Measurements from ENCODE around the gene POFUT1.
A peak's percentile ranks its signal among the peaks of the same experiment; 100 is the strongest.
"Not testable (repeated sequence)": the region's sequence is repeated elsewhere in the genome, so short reads cannot be mapped to it uniquely, and the experiment has no call there.

The POFUT1 gene

DNA sequence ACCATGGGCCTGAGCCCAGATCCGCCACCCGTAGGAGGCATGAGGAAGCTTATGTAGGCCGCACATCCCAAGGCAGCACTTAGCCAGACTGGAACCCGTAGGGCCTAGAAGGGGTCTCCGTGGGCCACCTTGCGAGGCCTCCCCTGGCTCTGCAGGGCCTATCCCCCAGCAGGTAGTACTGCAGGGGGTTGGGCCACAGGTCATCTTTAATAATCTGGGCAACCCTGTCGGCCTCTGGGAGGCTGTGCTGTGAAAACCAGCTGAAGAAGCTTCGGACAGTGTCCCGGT is 18.6 kb upstream of the POFUT1 start:
- no peak for DNase-seq (ENCODE audit: low read depth)
- H3K4me3 ChIP-seq (replicated peaks; ENCODE audit: low read depth, low read length): no peak overlapping the region
- TF ChIP-seq, protein P1, sequence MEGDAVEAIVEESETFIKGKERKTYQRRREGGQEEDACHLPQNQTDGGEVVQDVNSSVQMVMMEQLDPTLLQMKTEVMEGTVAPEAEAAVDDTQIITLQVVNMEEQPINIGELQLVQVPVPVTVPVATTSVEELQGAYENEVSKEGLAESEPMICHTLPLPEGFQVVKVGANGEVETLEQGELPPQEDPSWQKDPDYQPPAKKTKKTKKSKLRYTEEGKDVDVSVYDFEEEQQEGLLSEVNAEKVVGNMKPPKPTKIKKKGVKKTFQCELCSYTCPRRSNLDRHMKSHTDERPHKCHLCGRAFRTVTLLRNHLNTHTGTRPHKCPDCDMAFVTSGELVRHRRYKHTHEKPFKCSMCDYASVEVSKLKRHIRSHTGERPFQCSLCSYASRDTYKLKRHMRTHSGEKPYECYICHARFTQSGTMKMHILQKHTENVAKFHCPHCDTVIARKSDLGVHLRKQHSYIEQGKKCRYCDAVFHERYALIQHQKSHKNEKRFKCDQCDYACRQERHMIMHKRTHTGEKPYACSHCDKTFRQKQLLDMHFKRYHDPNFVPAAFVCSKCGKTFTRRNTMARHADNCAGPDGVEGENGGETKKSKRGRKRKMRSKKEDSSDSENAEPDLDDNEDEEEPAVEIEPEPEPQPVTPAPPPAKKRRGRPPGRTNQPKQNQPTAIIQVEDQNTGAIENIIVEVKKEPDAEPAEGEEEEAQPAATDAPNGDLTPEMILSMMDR (IDR thresholded peaks at IDR 0.05; ENCODE audit: low read length, missing control alignments): no peak

DNA sequence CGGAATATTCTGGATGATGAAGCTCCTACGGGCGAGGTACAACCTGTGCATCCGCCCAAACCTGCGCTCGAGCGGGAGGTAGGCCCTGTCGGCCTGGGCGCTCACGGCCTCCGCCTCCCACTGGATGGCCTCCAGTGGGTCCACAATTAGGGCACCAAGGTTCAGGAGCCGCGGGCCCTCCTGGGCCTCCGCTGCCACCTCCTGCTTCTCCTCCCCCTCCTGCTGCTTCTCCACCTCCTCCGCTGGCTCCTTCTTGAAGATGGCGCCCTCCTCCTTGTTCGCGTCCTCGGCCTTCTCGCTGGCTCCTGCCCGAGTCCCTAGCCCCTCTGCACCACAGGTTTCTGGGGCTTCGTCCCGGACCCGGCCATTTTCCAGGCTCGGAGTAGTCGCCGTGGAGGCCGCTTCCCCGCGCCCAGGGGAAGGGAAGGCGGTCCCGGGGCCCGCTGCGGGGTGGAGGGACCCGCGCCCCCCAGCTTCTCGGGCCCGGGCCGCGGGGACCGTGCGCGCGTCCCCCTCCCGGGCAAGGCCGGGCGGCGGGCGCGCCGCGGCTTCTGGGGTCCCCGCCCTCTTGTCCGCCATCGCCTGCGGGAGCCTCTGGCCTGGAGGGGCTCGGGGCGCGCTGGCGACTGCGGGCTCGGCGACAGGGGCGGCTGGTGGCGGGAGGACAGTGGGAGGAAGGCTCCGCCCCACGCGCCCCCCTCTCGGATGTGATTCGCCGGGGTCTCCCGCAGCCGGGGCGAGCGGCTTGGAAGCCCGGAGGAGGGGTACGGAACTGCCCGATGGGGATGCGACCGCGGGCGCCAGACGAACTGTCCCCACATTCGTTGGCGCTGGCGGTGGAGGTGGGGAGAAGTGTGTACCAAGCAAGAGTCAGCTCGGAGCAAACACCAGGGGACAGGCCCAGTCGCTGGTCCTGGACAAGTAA is 17.7 kb upstream of the POFUT1 start:
- DNase-seq (ENCODE audit: low read depth): no peak

DNA sequence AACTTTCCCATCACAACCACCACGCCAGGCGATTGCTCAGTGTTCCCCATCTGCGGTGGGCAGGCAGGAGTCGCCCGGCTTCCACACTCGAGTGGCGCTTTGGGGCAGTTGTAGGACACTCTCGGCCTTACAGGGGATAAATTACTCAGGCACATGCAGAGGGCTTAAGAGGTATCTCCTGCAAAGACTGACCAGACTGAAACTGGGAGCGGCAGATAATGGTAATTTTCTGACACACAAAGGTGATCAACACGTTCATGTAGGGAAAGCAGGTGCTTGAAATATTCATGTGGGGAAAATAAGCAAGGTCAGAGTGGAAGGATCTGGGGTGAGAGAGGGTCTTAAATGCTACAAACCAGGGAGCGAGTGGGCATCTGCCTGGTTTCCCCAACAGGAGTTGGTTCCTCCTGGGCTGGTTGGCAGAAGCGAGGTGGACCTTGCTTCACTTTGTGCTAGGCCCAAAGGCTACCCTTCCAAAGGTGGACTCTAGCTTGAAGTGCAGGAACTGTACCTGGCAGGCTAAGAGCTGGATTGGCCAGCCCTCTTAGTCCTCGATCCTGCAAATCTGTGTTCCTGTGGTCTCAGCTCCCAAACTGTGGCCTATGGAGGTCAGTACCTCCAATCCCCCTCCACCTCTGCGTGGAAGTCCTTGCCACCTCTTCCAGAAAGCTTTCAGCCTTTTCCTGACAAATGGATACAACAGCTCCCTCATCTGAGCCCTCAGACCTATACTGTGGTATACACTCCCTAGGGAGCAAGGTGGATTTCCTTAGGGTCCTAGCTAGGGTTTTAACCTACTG is 16.9 kb upstream of the POFUT1 start:
- H3K4me3 ChIP-seq (replicated peaks; ENCODE audit: low read depth, low read length): peak overlapping the region; percentile 52
- TF ChIP-seq, protein P1 (IDR thresholded peaks at IDR 0.05; ENCODE audit: low read length, missing control alignments): no peak
- no peak for DNase-seq (ENCODE audit: low read depth)

More for the DNA sequence above, 17.7 kb upstream of the POFUT1 start:
- peak overlapping the region; percentile 52 for H3K4me3 ChIP-seq (replicated peaks; ENCODE audit: low read depth, low read length)
- TF ChIP-seq, protein P1 (IDR thresholded peaks at IDR 0.05; ENCODE audit: low read length, missing control alignments): no peak

DNA sequence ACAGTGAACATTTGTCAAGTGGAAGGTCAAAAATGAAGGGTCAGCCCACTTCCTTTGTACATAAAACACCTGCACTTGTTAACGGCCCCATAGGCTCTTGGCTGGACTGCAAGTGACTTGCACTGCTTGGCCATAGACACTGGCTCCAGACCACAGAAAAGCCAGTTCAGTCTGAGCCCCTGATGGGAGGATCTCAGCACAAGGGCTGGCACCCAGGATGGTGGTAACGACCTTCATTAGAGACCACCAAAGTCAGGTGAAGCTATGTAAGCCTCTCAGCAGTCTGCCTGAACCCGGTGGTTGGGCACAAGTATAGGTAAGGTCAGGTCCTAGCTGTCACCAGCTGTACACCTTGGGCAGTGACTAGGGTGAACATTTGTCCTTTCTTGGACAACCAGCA is 16.3 kb upstream of the POFUT1 start:
- DNase-seq (ENCODE audit: low read depth): no peak
- TF ChIP-seq, protein P1 (IDR thresholded peaks at IDR 0.05; ENCODE audit: low read length, missing control alignments): no peak
- no peak overlapping the region for H3K4me3 ChIP-seq (replicated peaks; ENCODE audit: low read depth, low read length)

DNA sequence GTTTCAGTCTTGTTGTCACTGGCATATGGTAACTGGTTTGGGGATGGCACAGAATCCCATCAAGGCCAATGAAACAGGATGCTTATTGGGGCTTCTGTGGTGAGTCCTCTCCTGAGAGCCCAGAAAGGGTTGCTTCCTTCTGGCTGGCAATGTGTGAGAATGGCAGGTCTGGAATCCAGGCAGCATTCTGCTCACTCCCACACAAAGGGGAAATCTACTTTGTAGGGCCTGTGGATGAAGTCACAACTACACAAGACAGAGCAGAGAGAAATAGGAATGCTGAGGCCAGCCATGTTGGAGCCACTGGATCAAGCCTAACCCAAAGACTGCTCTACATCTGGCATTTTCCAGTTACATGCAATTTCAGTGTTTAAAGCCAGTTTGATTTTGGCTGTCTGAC is 15.8 kb upstream of the POFUT1 start:
- TF ChIP-seq, protein P1 (IDR thresholded peaks at IDR 0.05; ENCODE audit: low read length, missing control alignments): no peak
- peak; percentile 65 for DNase-seq (ENCODE audit: low read depth)
- H3K4me3 ChIP-seq (replicated peaks; ENCODE audit: low read depth, low read length): no peak overlapping the region

DNA sequence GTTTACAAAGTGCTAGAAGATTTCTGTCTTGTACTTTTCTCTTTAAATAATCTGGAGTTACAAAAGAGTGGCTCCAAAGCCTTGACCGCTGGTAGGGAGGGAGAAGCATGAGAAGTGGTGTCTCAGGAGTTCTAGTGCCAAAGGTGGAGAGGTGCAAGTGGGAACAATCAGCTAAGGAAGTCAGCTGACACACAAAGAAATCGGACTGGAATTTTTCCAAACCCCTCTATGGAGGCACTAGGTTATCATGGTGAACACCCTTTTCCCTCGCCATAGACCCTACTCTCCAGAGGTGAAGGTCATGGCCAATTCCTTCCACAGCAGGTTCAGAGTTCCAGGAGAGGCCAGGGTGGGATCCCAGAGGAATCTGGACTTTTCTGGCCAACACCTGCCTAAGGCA is 15.0 kb upstream of the POFUT1 start:
- DNase-seq (ENCODE audit: low read depth): no peak
- TF ChIP-seq, protein P1 (IDR thresholded peaks at IDR 0.05; ENCODE audit: low read length, missing control alignments): no peak
- H3K4me3 ChIP-seq (replicated peaks; ENCODE audit: low read depth, low read length): no peak overlapping the region

DNA sequence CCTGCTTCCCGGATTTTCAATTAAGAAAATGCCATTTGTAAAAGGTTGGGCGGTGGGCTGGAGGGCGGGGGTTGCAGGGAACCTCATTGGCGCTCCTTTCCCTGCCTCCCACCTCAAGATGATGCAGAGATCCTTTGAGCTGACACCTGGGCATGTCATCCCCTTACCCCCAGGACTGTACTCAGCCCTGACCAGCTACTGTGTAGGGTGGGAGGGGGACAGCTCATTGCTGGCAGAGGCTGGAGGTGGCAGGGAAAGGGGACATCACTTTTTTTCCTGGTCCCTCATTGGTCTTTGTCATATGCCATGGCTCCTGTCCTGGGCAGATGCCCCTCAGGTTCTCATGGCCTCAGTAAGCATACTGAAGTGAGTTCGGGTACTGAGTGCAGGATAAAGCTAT is 14.3 kb upstream of the POFUT1 start:
- DNase-seq (ENCODE audit: low read depth): not testable (repeated sequence)

More for the DNA sequence above, 14.3 kb upstream of the POFUT1 start:
- H3K4me3 ChIP-seq (replicated peaks; ENCODE audit: low read depth, low read length): not testable (repeated sequence)
